CD4-positive, alpha-beta T cell treated with Interleukin-15 for 4 hours (primary cell): ENCODE results near the gene CCDC77.

ENCODE experiments used
- DNase-seq: peaks from one replicate; pipeline ENCODE4 v3.0.0-alpha.2; 2020; ENCODE audit warnings: low spot score

The CCDC77 gene

DNA sequence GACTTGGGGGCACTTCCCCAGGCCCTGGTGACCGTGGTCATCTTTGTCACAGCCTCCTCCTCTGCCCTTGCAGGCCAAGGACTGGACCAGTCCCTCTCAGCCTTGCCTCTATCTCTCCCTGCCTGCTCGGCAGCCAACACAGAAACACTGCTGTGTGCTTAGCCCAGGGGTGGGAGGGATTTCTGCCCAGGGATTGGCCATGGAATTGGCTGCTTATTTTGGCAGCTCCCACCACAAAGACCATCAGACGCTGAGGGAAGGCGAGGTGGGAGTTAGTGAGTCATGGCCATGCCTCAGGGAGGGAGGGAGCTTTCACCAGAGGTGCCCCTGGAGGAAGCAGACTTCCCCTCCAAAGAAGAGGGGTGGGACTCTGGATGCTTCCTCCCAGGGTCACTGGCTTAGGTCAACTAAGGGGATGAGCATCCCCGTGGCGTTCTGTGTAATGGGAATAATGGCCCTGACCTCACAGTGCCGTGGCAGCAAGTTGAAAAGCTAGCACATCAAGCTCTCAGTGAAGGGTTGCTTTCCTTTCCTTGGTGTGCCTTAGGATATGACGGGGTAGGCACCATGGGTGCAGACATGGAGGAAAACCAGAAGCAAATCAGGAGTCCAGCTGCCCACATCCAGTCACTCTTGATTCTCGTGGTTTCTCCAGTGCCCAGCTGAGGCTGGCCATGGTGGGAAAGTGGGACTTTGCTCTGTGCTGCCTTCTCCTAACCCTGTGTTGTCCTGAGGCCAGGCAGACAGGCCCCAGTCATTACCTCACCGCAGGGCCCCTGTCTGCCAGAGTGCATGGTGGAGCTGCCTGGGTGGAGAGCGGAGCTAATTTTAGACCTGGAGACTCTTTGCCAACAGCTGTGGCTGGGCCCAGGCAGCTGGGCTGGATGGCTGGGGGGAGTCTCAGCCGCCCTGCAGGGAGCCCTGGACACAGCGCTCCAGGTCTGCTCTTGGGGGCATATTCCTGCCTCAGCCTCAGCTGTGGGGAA is 79.7 kb downstream of the CCDC77 start:
- no peak for DNase-seq

DNA sequence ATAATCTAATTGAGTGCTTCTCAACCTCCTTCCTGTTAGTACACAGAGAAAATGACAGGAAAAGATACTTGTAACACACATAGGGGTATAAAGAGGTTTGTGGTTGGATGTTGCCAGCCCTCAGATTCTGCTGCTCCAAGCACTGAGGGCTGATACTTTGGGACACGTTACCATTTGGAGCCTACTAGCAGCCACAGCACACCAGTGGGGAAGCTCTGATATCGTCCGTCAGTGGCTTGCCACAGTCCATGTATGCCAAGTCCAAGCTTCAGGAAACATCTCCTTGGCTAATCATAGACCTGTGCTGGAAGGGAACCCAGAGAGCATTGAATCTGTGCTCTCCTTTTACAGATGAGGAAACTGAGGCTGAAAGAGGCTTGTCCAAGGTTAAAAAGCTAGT is 80.6 kb downstream of the CCDC77 start:
- no peak for DNase-seq

DNA sequence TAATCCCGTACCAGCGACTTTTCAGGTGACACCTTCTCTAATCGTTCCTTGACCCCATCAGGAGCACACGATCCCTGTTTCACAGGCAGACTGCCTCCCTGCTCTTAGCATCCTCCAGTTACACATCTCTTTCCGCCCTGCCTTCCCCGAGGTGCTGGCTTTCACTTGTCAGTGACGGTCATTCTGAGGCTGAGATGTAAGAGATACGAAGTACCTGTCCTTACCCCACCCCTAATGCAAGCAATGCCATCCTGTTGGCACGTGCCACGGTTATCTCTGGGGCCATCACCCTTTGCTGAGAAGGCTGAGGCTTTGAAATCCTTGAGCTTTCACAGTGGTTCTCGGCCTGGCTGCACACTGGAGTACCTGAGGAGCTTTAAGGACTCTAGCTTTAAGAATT is 82.7 kb downstream of the CCDC77 start:
- no peak for DNase-seq

DNA sequence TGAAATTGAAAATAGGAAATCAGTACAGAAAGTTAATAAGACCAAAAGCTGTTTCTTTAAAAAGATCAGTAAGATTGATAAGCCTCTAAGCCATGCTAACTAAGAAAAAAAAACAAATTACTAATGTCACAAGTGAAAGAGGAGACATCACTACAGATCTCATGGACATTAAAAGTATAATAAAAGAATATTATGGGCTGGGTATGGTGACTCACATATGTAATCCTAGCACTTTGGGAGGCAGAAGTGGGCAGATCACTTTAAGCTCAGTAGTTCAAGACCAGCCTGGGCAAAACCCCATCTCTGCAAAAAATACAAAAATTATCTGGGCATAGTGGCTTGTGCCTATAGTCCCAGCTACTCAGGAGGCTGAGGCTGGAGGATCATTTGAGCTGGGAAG is 88.8 kb downstream of the CCDC77 start:
- no peak for DNase-seq
